NCI-H2227 (cell line): ENCODE measurements around the gene RAMP3.
"Not testable (repeated sequence)": the region's sequence is repeated elsewhere in the genome, so short reads cannot be mapped to it uniquely, and the experiment has no call there.

Experiments
- DNase-seq: peaks from one replicate; lab custom pipeline; 2025; ENCODE audit not compliant: unreplicated experiment; lab: John Stamatoyannopoulos, UW

Gene RAMP3

DNA sequence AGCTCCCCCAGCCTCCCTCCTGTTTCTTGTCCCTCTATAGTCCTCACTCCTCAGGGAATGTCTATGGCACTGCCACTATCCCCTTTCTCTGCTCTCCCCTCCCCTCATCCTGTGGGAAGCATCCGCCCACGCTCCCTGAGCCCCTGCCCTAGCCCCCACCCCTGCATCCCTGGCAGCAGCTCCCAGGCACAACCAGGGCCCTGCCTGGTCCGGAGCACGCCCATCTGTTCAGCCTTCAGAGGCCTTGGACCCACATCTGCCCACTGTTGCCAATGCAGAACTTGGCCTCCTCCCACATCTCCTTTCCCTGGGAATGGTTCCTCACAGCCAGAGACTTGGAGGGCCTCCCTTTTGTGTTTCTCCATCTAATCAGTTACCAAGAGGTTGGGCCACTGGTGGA lies 25.7 kb upstream of the RAMP3 start:
- DNase-seq = no peak

DNA sequence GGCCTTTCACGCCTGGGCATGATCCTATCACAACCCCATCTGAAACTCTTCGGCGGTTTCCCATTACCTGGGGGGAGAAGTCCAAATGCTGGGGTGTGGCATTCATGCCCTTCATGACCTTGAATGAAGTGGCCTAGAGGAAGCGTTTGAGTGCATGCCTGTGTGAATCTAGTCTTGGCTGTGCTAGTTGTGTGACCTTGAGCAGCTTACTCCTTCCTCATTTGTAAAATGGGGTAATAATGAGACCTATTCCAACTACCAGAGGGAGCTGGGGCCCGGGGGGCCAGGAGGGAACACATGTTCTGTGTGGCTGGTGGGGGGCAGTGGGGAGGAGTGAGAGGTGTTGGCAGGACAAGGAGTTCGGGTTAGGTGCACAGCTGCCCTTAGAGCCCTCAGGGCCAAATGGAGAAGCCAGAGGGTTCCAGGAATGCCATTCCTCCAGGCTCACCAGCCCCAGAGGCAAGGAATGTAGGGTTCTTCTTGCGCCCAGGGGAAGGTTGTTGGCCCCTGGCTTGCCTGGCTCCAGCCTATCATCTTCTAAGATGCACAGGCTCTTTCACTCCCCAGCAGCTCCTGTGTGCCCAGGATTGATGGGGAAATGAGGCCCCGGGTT lies 24.8 kb upstream of the RAMP3 start:
- no peak for DNase-seq

DNA sequence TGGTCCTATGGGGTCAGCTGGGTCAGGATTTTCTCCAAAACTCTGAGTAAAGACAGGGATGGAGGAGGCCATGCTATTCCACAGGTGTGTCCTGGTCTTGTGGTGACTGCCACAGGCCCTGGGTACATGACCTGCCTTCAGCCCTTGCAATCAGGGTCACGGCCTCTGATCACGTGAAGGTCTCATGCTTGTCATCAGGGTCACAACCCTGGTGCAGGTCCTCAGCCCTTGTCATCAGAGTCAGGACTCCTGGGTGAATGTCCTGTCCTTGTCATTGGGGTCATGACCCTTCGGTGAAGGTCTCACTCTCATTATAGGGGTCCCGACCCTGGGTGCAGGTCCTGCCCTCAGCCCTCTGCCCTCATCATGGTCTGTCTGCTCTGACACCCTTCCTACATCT lies 24.2 kb upstream of the RAMP3 start:
- no peak for DNase-seq

DNA sequence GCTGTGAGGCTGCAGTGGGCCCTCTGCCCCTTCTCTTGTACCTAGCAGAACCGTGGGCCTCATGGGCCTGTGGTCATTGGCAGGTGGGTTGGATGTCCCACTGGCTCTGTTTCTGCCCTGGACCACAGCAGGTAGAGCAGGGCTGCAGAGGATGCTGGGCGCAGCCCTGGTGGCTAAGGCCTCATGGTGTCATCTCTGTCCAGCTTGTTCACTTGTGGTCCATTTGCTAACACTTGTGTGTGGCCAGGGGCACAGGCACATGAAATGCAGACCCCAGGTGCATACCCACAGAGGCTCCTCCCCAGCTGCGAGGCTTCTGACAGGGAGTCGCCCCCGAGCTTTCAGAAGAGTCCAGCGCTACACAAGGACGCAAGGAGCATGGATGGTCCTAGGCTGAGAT lies 23.7 kb upstream of the RAMP3 start:
- no peak for DNase-seq

DNA sequence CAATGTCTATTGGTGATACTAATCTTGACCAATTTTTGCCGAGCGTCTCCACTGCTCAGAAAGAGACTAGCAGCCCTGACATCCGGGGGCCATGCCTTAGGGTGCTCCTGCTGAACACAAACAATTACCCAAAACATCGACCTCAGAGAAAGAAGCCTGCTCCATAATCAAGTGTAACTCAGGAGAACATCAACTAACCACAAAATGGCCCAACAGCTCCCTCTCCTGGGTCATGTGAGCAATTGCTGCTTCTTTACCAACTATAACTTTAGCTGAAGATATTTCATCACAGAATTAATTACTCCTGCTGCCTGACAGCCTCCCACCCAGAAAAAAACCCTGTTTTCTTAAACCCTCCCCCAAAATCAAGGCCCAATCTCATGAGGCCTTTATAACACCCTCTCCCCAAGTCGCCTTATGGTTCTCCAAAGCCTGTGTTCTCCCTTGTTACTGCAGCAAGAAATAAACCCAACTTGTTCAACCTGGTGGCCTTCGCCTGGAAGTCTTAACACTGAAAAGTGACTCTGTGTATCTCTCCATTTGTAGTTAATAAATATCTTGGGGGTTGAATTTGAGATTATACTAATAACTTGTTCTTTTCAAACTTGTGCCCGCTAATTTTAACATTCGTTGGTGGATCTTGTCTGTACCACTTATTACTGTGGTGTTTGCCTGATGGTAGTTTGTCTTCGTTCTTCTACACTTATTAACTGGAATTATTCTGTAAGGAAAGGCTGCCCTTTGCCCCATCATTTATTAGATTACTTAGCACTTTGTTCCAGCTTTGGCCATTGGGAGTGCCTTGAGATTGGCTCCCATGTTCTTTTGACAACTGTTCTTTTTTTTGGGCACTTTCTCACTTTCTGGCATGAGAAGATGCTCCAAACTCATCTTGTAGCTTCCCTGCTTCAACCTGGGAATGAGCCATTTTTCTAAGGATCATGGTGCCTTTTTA lies 21.2 kb upstream of the RAMP3 start:
- DNase-seq = peak; percentile 73

DNA sequence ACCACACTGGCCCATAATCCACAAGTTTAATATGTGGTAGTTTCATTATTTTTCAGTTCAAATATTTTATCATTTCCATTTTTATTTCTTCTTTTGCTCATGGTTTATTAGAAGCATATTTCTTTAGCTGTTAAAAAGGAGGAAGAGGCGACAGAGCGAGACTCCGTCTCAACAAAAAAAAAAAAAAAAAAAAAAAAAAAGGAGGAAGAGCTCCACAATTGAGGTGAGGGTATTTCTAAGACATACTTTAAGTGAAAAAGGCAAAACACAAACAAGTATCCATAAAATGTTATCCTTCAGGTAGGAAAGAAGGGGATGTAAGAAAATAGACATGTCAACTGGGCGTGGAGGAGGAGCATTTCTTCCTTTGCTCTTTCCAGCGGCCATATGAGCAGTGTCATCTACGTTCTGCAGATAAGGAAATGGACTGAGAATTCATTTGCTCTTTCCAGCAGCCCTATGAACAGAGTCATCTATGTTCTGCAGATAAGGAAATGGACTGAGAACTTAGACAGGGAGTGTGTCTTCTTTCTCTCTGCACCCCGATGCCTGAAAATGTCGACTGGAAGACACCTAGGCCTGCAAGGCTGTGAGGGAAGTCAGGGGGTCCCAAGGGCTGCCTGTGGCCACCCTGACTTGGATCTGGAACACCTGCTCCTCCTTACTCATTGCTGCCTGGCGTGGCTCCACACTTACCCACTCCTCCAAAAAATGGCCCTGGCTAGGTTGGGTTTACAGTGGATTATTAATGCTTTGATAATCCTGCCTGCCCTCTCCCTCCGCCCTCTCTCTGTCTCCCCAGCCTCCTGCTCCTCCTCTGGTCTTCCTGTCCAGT lies 18.9 kb upstream of the RAMP3 start:
- DNase-seq = no peak

DNA sequence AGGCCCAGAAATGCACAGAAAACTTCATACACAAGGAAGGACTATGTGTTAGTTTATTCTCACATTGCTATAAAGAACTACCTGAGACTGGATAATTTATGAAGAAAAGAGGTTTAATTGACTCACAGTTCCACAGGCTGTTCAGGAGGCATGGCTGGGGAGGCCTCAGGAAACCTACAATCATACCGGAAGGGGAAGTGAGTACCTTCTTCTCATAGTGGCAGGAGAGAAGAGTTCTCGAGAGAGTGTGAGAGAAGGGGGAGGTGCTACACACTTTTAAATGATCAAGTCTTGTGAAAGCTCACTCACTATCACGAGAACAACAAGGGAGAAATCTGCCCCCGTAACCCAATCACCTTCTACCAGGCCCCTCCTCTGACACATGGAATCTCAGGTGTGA lies 16.8 kb upstream of the RAMP3 start:
- no peak for DNase-seq

DNA sequence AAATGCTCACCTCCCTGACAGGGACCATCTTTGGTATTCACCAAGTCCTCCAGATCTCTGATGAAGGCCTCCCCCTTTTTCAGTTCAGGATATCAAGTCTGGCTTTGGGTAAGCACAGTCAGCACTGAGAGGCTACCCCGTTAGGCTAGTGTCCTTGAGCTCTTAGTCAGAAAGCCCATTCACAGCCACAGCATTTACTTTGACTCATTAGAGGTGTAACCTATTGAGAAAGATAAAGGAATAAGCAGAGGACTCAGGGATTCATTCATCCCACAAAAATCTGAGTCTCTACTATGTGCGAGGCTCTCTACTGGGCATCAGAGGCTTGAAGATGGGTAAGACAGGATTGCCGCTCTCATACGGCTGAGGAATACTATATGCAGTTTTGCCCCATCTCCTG lies 14.0 kb upstream of the RAMP3 start:
- no peak for DNase-seq

DNA sequence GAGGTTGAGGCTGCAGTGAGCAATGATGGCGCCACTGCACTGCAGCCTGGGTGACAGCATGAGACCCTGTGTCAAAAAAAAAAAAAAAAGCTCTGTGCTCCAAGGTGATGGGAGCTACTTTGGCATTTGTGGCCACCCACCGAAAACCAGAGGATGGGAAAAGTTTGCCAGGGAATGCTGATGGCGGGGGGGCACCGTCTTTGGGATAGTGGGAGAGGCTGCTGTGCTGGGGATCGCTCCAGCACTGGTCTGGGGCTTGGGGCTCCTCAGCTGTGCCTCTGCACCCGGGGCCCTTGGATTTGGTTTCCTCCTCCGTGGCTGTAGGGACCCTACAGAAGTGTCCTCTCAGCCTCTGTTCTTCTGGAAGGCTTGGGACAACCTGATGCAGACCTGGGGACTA lies 11.7 kb upstream of the RAMP3 start:
- DNase-seq = no peak

DNA sequence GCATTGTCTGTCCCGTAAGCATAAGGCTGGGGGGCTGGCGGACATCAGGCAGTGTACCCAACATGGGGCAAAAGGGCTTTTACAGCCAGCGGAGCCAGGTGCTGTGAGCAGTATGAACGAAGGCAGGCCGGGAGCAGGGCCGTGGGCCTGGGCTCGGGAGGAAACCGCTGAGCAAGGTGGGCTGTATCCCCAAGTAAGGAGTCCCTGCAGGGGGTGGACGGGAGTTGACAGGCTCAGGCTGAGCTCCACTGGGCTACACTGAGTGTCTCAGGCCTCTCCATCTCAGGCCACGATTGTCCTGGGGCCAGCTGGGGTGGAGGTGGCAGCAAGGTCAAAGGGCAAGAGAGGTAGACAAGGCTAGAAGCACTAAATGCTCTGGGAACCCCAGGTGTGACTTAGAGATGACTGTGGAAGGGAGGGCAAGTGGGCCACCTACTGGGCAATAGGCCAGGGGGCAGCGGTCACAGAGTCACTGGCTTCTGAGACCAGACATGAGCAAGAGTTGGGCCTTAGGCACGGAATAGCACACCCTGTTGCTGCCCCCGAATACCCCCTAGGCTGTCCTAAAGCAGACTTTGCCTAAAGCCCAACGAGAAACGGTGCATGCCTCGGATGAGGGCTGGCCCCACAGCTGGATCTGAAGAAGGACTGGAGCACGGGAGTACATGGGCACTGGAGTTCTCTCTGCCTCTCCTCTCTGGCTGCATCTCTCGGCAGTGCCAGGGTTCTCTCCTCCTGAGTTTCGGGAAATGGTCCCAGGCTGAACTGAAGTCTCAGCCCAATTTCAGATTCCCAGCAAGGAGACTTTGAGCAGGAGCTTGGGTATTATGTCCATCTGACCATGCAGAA lies 10.8 kb upstream of the RAMP3 start:
- DNase-seq = no peak

DNA sequence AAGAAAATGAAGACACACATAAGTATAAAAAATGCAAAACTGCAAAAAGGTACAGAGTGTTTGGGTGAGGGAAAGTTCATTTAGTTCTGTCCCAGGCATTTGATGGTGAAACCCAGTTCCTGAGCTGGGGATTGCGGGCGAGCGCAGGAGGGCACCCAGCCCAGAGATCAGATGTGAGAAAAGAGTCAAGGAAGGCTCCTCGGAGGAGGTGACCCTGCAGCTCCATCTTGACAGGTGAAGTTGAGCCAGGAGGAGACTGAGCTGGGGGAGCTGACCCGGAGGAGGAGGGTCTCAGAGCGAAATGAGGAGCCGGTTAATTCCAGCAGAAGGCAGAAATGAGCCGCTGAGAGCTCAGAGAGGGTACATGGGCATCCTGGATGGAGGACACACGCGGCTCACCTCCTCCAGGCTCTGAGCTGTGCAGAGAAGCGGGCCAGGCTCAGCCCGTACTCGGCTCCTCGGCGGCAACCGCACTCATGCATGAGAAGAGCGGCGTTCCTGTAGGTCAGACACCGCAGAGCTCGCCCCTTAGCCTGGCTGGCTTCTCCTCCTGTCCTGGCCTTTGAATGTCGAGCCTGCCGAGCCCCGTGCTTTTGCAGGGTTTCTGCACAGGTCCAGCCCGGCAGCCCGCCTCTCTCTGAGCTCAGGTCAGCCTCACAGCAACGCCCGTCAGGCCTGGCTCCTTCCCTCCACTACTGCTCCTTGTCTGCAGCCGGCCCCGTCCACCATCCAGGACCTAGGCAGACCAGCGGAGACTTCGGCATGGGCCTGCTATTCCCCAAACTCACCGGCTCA lies 9.5 kb upstream of the RAMP3 start:
- DNase-seq = no peak

DNA sequence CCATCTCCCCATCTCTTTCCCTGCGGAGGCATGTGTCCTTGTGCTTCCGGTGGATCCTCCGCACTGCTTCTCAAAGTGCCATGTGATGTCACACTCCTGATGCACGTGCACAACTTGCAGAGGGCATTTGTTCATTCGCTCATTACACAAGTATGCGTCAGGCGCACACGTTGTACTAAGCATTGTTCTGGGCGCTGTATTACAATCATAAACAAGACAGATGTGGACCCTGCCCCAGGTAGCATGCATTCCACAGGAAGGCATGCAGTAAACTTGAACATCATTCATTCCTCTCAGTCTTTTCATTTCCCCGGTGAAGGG lies 9.0 kb upstream of the RAMP3 start:
- no peak for DNase-seq

DNA sequence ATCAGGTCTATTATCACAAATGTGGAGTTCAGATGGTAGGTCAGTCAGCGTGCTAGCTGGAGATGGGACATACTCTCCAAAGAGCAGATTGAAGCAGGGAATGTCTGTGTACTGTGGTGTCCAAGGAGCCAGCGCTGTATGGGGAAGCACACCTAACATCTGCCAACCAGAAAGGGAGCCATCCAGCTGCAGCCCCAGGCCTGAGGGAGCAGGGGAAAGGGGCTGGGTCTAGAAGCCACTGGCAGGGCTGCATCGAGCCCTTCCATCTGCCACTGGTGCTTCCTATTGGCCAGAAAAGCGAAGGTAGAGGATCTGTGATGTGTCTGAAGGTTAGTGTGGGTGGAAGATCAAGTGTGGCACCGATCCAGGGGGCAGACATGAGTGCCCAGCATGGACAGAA lies 8.0 kb upstream of the RAMP3 start:
- DNase-seq = no peak

DNA sequence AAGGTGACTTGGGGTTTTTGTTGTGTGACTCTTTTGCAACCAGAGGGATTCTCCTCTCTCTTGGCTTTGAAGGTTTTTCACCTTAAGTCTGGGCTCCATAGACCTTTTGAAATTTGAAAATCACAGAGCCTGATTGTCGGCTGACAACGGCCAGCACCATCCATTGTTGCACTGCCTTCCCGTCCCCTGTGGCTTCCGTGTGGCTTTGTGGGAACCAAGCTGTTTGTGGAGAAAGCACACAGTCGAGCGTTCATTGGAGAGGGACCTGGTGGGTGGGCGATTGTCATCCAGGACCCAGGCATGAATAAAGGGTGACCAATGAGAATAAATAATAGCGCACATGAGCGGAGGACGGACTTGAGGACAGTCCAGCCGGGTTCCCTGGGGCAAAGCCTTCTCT lies 7.4 kb upstream of the RAMP3 start:
- DNase-seq = no peak

DNA sequence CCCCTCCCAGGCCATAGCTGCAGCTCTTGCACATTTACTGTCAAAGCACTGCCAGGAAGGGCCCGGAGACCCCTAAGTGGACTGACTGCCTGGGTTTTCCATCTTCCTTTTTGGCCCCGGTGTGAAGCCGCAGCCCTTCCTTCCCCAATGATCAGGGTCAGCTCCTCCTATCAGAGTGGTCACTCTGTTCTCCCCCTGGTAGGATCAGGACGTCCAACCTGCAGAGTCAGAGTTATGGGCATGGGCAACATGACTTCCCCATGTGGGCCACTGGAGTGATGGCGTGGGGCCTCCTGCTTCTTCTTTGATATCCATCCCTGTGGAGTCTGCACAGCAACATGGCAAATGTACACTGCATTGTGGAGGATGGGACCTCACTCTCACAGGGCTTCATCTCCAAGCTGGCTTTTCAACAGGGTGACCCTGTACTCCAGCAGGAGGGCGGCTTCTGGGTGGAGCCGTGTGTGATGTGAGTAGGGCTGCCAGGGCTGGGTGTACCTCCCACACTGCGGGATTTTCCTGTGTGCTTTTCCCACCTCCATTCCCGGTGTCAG lies 6.4 kb upstream of the RAMP3 start:
- no peak for DNase-seq

DNA sequence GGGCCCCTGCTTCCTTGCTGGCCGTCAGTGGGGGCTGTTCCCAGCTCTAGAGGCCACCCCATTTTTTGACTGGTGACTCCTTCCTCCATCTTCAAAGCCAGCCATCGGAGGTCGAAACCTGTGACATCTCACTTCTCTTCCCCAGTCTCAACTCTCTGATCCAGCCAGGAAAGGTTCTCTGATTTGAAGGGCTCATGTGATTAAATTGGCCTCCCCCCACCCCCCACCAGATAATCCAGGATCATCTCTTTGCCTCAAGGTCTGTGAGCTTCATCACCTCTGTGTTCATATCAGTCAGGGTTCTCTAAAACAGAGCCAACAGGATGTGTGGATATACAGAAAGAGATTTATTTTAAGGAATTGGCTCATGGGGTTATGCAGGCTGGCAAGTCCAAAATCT lies 5.6 kb upstream of the RAMP3 start:
- no peak for DNase-seq

DNA sequence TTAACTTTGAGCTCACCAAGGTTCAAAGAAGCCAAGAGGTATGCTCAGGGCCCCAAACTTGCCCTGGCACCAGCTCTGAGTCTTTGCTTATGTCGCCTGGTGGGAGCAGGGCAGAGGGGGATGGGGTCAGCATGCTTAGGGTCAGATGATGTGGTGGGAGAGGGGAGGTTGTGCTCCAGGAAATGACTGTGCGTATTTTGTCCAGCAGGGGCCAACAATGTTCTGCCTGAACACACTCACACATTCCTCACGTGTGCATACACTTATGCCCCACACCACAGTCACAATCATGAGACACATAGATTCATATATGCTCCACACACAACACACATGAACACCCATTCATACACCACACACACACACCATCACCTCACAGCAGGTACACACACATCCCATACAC lies 4.4 kb upstream of the RAMP3 start:
- no peak for DNase-seq

DNA sequence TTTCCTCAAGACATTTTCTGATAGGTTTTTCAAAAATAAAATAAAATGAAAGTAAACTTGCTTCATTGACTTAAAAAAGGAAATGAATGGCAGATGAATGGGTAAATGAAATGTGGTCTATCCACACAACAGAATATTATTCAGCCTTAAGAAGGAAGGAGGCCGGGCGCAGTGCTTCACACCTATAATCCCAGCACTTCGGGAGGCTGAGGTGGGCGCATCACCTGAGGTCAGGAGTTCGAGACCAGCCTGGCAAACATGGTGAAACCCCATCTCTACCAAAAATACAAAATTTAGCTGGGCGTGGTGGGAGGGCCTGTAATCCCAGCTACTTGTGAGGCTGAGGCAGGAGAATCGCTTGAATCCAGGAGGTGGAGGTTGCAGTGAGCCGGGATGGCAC lies 3.7 kb upstream of the RAMP3 start:
- not testable (repeated sequence) for DNase-seq

DNA sequence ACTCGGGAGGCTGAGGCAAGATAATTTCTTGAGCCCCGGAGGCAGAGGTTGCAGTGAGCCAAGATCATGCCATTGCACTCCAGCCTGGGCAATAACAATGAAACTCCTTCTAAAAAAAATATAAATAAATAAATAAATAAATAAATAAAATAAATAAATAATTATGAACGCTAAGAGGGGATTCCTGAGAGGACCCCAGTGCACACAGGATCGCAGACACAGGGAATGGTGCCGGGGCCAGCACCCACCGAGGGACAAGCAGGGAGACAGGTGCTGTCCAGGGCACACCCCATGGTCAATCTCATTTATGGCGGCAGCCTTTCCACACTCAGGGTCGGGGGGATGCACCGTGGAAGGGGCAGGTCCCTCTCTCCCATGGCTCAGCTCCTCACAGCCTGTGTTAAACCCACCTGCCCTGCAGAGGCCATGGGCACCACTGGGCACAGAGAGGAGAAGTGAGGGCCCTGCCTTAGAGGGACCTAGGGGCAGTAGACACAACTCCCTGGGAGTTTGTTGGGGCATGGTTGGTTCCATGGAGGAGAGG lies 2.2 kb upstream of the RAMP3 start:
- DNase-seq = no peak

DNA sequence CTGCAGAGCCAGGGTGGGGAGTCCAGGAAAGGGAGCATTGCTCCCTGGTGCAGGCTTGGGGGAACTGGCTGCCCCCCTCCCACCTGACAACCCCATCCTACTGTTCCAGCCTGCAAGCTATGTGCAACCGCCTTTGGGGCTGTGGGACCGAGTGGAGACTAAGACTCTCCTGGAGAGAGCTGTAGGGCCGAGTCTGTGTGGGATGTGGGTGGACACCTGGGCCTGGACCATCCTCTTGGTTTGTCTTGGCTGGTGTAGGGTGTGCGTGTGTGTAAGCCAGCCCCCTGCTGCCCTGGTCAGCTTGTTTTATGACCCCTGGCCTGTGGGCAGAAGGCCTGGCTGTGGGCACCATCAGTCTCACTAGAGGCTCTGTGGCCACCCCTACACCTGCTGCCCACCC lies 1.6 kb upstream of the RAMP3 start:
- no peak for DNase-seq
